Keratinocyte (primary cell): Measurements from ENCODE around the gene PRKD1. TPM values are rescaled to one million over a fixed set of nuclear protein-coding genes. Genes with fewer than 3 reads are reported as not detected.

Experiments
- DNase-seq: peaks from one replicate; pipeline ENCODE4 v3.0.0-alpha.2; 2011; ENCODE audit warnings: low read depth, missing footprints, low spot score
- FAIRE-seq: peaks from 2 replicates; lab custom pipeline; 2011; peaks lifted over from hg19 to GRCh38; lab: Jason Lieb, UNC
- H2AFZ ChIP-seq: 2 replicates; pipeline ENCODE4 v1.6.0; 2012; ENCODE audit warnings: low read length, control low read depth, inconsistent platforms; ENCODE audit not compliant: control insufficient read depth
- H3K27ac ChIP-seq: 2 replicates; pipeline ENCODE4 v1.5.1; 2011; ENCODE audit warnings: low read length; ENCODE audit not compliant: control insufficient read depth, insufficient read depth
- H3K27me3 ChIP-seq: 3 replicates; pipeline ENCODE4 v1.6.0; 2011; ENCODE audit warnings: low read length; ENCODE audit not compliant: control insufficient read depth, insufficient read depth; ENCODE audit errors: extremely low read depth
- H3K36me3 ChIP-seq, 2 experiments: 2 replicates in 1 of 2; 3 replicates in 1 of 2; pipeline ENCODE4 v1.5.1; 2011; ENCODE audit warnings: low read length in 2 of 2, mild to moderate bottlenecking in 1 of 2; ENCODE audit not compliant: control insufficient read depth in 2 of 2, insufficient read depth in 2 of 2; ENCODE audit errors: extremely low read depth in 1 of 2
- H3K4me1 ChIP-seq: 3 replicates; pipeline ENCODE4 v1.5.1; 2011; ENCODE audit warnings: low read length; ENCODE audit not compliant: control insufficient read depth, insufficient read depth; ENCODE audit errors: extremely low read depth
- H3K4me2 ChIP-seq: 3 replicates; pipeline ENCODE4 v1.6.0; 2011; ENCODE audit warnings: low read depth, low read length; ENCODE audit not compliant: control insufficient read depth, insufficient read depth; ENCODE audit errors: extremely low read depth
- H3K4me3 ChIP-seq, 3 experiments: fragments of 200-600 bp in 1 of 3; sonication (generic) in 1 of 3; 2 replicates in 2 of 3; 3 replicates in 1 of 3; pipeline ENCODE4 v1.5.1; 2011 to 2016; ENCODE audit warnings: low read length in 3 of 3, mild to moderate bottlenecking in 3 of 3, control low read depth in 2 of 3, inconsistent platforms in 1 of 3, low read depth in 1 of 3, mixed read lengths in 1 of 3, mixed run types in 1 of 3, moderate library complexity in 1 of 3; ENCODE audit not compliant: control insufficient read depth in 2 of 3, insufficient read depth in 2 of 3; ENCODE audit errors: extremely low read depth in 1 of 3
- H3K79me2 ChIP-seq: 2 replicates; pipeline ENCODE4 v1.6.0; 2012; ENCODE audit warnings: low read length; ENCODE audit not compliant: control insufficient read depth, insufficient read depth
- H3K9ac ChIP-seq: 3 replicates; pipeline ENCODE4 v1.6.0; 2011; ENCODE audit warnings: low read length; ENCODE audit not compliant: control insufficient read depth, insufficient read depth; ENCODE audit errors: extremely low read depth
- H3K9me1 ChIP-seq: 3 replicates; pipeline ENCODE4 v1.6.0; 2011; ENCODE audit warnings: low read length; ENCODE audit not compliant: control insufficient read depth, insufficient read depth; ENCODE audit errors: extremely low read depth
- H3K9me3 ChIP-seq: 2 replicates; pipeline ENCODE4 v1.5.1; 2012; ENCODE audit warnings: low read depth, low read length; ENCODE audit not compliant: control insufficient read depth
- H4K20me1 ChIP-seq: 3 replicates; pipeline ENCODE4 v1.6.0; 2011; ENCODE audit warnings: low read length; ENCODE audit not compliant: control insufficient read depth, insufficient read depth; ENCODE audit errors: extremely low read depth
- CTCF ChIP-seq, 3 experiments: IDR thresholded peaks in 1 of 3; conservative IDR thresholded peaks in 1 of 3; optimal IDR thresholded peaks in 1 of 3; 2 replicates in 2 of 3; 3 replicates in 1 of 3; pipeline versions ENCODE3 to v1.5.1; 2011; ENCODE audit warnings: low read length in 3 of 3, mild to moderate bottlenecking in 3 of 3, moderate library complexity in 2 of 3, control low read depth in 1 of 3, inconsistent platforms in 1 of 3; ENCODE audit not compliant: insufficient read depth in 2 of 3; ENCODE audit errors: extremely low read depth in 1 of 3
- EZH2 ChIP-seq: IDR thresholded peaks from one replicate; pipeline ENCODE4 v1.6.1; 2012; ENCODE audit warnings: inconsistent platforms, mild to moderate bottlenecking, low read length, moderate library complexity
- dilution Hi-C: fragments of 300-500 bp; cut with MboI; formaldehyde crosslinking; loops from one replicate; pipeline ENCODE4 v1.7.0; 2020; ENCODE audit warnings: low sequenced_read_pairs; ENCODE audit not compliant: extremely low pct_ligation_motif_present
- polyA plus RNA-seq, 5 experiments: library from polyadenylated mRNA; depleted of rRNA in 3 of 5; stranded (reverse) in 3 of 5; stranded (forward) in 1 of 5; unstranded in 1 of 5; fragments of >200 nt; gene quantifications; 1 replicate in 1 of 5; 2 replicates in 3 of 5; 3 replicates in 1 of 5; pipeline versions ENCODE4 v1.2.1 to v1.2.3, GENCODE V29; 2011 to 2012; ENCODE audit warnings: missing spikeins in 2 of 5, low read depth in 1 of 5, low replicate concordance in 1 of 5

Gene PRKD1
- polyA plus RNA-seq, 1 donor (not counting 4 experiments of a cell fraction or from before 2014, with no cell fraction given) = 0.49 TPM

GRCh38 chr14:29558516-29558915 lies 369.1 kb downstream of the PRKD1 start:
- no peaks in the 10 kb centered on the region for H3K9me1 ChIP-seq
- no peaks in the 10 kb centered on the region for H4K20me1 ChIP-seq
- H3K27ac ChIP-seq = no peak overlapping the region
- H3K9me3 ChIP-seq = no peaks in the 10 kb centered on the region
- no peak overlapping the region for H3K4me2 ChIP-seq
- H3K27me3 ChIP-seq = no peaks in the 10 kb centered on the region
- no peak overlapping the region for H3K4me3 ChIP-seq
- no peaks in the 10 kb centered on the region for H3K36me3 ChIP-seq
- dilution Hi-C loops = no loop called here
- no peak for FAIRE-seq
- no peak for DNase-seq
- no peak overlapping the region for H3K9ac ChIP-seq
- TF ChIP-seq CTCF (optimal IDR thresholded peaks at IDR 0.05 in 1 of 3, IDR thresholded peaks at IDR 0.05 in 1 of 3, conservative IDR thresholded peaks at IDR 0.05 in 1 of 3; ENCODE audit: extremely low read depth in 1 of 3, insufficient read depth in 2 of 3, low read length in 3 of 3) (no peak), EZH2 (no peak)
- no peaks in the 10 kb centered on the region for H3K79me2 ChIP-seq
- no peak overlapping the region for H2AFZ ChIP-seq
- no peaks in the 10 kb centered on the region for H3K4me1 ChIP-seq

- Histone ChIP-seq H3K9me1 (no peaks in the 10 kb centered on the region), H3K79me2 (no peaks in the 10 kb centered on the region), H3K4me3 (no peak overlapping the region), H3K9ac (no peak overlapping the region), H4K20me1 (no peaks in the 10 kb centered on the region), H3K4me1 (no peaks in the 10 kb centered on the region), H3K27ac (no peak overlapping the region), H2AFZ (no peak overlapping the region), H3K36me3 (no peaks in the 10 kb centered on the region), H3K27me3 (no peaks in the 10 kb centered on the region), H3K4me2 (no peak overlapping the region), H3K9me3 (no peaks in the 10 kb centered on the region)
- DNase-seq (no peak), FAIRE-seq (no peak)
- dilution Hi-C loops = no loop called here
- no peak for TF ChIP-seq CTCF (optimal IDR thresholded peaks at IDR 0.05 in 1 of 3, IDR thresholded peaks at IDR 0.05 in 1 of 3, conservative IDR thresholded peaks at IDR 0.05 in 1 of 3; ENCODE audit: extremely low read depth in 1 of 3, insufficient read depth in 2 of 3, low read length in 3 of 3)
- TF ChIP-seq EZH2 = no peak
These were observed 373.3 kb downstream of the PRKD1 start for GRCh38 chr14:29554335-29554734.
